GM12801 (cell line): ENCODE results near the gene KCNQ5.

ENCODE experiments used
- CTCF ChIP-seq: IDR thresholded peaks from one replicate; pipeline ENCODE4 v1.5.1; 2011; ENCODE audit warnings: control low read depth; ENCODE audit not compliant: insufficient read length; ENCODE audit errors: extremely low read depth

Gene KCNQ5

GRCh38 chr6:72819609-72820008, 197.7 kb downstream of the KCNQ5 start:
- TF ChIP-seq CTCF, result no peak

GRCh38 chr6:72820153-72820552, 198.3 kb downstream of the KCNQ5 start:
- no peak for TF ChIP-seq CTCF

- no peak for TF ChIP-seq CTCF
Observed at GRCh38 chr6:72820906-72821305, 199.0 kb downstream of the KCNQ5 start.

- no peak for TF ChIP-seq CTCF
Observed at GRCh38 chr6:72822023-72822422, 200.2 kb downstream of the KCNQ5 start.

GRCh38 chr6:72822691-72823090, 200.8 kb downstream of the KCNQ5 start:
- no peak for TF ChIP-seq CTCF

- TF ChIP-seq CTCF, result no peak
Observed at GRCh38 chr6:72824833-72825232, 203.0 kb downstream of the KCNQ5 start.

- TF ChIP-seq CTCF, result no peak
Observed at GRCh38 chr6:72825315-72825911, 203.5 kb downstream of the KCNQ5 start.

GRCh38 chr6:72826037-72826436, 204.2 kb downstream of the KCNQ5 start:
- TF ChIP-seq CTCF, result no peak
